Epithelial cell of esophagus (primary cell): ENCODE data around the gene FASTK.

Source experiments
- DNase-seq: peaks from one replicate; pipeline ENCODE4 v3.0.0; 2010; ENCODE audit warnings: low read depth
- H3K4me3 ChIP-seq: 2 replicates; pipeline ENCODE4 v1.5.1; 2011; ENCODE audit warnings: mild to moderate bottlenecking, low read length, control low read depth
- TF ChIP-seq, protein P1 (sequence below): IDR thresholded peaks from 2 replicates; pipeline ENCODE4 v1.5.1; 2011; ENCODE audit warnings: low read depth, mild to moderate bottlenecking, low read length, control low read depth, inconsistent platforms; ENCODE audit not compliant: insufficient read depth; ENCODE audit errors: missing control alignments

Gene FASTK

DNA sequence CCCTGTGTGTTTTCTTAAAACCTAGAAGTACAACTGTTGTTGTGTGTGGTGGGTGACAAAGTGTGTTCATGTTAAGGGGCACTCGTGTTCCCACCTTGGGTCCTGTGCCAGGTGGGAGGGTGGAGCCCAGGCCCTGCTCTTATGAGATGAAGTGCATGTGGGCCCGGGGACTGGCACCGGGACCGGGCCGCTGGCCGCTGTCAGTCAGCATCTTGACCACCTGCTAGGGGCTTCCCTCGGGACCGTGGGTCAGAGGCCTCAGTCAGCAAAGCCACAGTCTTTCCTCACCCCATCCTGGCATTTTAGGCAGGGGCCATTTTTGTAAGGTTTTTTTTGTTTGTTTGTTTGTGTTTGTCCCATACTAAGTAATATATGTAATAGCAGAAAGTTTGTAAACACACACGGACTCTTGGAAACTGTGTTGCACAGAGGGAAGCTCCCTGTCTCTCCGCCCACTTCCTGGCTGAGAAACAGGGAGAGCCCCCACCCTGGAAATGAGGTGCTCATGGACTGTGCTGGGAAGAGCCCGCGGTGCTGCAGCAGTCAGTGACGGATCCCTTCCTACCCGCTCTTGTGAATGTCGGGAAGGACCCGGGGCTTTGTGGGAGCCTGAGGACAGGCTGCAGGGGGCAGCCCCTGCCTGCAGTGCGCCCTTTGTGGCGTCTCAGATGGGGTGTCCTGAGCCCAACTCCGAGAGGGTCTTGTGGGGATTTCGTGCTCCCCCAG is 19.0 kb upstream of the FASTK start:
- DNase-seq: no peak

DNA sequence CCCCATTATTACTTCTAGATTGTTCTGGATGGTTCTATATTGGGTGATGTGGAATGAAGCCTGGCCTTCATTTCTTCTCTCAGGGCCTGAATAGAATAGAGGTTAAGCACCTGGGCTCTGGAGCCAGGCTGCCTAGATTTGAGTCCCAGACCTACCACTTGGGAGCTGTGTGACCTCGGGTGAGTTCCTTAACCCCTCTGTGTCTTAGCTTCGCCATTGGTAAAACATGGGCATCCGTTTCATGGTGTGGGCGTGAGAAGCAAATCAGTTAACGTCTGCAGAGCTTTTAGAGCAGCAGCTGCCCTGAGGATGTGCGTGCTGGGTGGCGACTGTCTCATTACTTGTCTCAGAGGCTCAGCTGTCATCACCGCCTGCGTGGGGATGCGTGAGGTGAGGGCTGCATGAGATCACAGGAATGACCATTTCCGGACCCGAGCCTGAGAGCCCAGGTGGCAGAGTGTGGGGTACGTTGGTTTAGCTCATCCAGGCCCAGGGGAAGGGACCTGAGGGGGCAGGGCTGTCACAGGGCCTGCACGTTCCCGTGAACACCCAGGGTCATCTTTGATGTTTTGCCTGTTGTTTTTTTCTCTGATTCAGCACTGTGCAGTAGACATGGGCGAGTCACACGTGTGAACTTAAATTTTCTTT is 15.3 kb upstream of the FASTK start:
- TF ChIP-seq, protein P1, sequence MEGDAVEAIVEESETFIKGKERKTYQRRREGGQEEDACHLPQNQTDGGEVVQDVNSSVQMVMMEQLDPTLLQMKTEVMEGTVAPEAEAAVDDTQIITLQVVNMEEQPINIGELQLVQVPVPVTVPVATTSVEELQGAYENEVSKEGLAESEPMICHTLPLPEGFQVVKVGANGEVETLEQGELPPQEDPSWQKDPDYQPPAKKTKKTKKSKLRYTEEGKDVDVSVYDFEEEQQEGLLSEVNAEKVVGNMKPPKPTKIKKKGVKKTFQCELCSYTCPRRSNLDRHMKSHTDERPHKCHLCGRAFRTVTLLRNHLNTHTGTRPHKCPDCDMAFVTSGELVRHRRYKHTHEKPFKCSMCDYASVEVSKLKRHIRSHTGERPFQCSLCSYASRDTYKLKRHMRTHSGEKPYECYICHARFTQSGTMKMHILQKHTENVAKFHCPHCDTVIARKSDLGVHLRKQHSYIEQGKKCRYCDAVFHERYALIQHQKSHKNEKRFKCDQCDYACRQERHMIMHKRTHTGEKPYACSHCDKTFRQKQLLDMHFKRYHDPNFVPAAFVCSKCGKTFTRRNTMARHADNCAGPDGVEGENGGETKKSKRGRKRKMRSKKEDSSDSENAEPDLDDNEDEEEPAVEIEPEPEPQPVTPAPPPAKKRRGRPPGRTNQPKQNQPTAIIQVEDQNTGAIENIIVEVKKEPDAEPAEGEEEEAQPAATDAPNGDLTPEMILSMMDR: no peak
- H3K4me3 ChIP-seq: no peak overlapping the region
- DNase-seq: no peak

More for the DNA sequence above, 19.0 kb upstream of the FASTK start:
- H3K4me3 ChIP-seq: no peak overlapping the region
- TF ChIP-seq, protein P1: no peak

DNA sequence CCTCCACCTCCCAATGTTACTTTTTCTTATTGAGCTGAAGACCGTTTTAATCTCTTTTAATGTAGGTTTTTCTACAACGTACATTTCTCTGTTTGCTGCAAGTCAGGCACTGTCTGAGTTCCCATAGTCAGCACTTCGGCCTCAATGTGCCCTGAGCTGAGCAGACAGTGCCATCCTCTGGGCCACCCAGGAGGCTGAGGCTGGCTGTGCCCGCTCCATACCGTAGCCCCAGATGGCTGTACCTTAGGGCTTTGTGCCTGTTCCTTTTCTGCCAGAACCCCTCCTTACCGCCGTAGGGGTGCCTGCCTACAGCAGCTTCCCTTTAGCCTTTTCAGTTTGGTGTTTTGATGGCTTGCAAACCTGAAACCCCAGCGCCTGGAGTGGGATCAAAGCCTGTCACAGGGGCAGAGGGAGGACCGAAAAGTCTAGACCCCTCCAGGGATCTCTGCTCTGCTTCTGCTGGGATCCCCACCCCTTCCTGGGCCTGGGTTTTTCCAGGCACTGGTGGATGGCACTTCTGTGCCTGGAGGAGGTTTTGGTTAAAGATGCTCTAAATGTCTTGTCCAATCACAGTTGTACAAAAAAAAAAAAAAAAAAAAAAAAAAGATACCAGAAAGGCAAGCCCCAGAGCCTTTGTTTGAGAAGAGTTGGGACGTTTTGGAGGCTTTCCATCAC is 14.7 kb upstream of the FASTK start:
- TF ChIP-seq, protein P1: no peak
- H3K4me3 ChIP-seq: no peak overlapping the region
- DNase-seq: no peak

DNA sequence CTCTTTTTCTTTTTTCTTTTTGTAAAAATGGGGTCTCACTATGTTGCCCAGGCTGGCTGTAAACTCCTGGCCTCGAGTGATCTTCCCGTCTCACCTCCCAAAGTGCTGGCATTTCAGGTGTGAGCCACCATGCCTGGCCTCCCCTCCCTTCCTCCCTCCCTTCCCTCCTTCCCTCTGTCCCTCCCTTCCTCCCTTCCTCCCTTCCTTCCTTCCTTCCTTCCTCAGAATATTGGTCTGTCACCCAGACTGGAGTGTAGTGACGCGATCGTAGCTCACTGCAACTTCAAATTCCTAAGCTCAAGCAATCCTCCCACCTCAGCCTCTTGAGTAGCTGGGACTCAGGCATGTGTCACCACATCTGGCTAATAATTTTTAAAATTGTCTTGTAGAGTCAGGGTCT is 14.1 kb upstream of the FASTK start:
- TF ChIP-seq, protein P1: no peak
- DNase-seq: no peak
- H3K4me3 ChIP-seq: no peak overlapping the region

DNA sequence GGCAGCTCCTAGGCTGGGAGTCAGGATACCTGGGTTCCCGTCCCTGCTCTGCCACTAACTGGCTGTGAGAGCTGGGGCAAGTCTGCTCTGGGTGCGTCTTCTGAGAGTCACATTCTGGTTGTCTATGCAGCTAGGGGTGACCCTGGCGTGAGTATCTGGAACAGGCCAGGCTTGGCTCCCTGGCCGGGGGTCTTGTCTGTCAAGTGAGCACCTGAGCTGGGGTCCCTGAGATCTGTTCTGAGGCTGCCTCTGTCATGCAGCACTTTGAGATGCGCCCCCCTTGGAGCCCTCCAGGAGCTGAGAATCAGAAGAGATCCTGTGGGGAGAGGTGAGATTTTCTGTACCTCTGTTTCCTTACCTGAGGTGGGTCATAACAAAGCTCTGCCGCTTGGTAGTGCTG is 13.1 kb upstream of the FASTK start:
- no peak overlapping the region for H3K4me3 ChIP-seq
- no peak for DNase-seq
- TF ChIP-seq, protein P1: no peak

DNA sequence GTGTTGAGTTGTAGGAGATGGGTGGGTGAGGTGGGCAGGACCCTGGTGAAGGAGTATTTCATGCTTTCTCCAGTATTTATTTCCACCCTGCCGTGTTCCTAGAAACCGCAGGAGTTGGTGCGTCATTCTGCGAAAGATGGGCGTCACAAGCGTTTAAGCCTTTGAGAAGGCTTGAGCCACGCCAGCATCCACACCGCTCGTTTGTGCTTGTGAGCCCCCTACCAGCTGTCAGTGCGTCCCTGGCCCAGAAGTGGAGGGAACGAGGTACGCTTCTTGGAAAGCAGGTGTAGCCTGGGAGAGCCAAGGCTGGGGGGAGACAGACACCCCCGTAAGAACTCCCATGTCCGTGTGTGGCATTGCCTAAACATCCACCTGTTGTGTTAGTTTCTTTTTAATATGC is 11.4 kb upstream of the FASTK start:
- no peak overlapping the region for H3K4me3 ChIP-seq
- no peak for DNase-seq
- TF ChIP-seq, protein P1: no peak

DNA sequence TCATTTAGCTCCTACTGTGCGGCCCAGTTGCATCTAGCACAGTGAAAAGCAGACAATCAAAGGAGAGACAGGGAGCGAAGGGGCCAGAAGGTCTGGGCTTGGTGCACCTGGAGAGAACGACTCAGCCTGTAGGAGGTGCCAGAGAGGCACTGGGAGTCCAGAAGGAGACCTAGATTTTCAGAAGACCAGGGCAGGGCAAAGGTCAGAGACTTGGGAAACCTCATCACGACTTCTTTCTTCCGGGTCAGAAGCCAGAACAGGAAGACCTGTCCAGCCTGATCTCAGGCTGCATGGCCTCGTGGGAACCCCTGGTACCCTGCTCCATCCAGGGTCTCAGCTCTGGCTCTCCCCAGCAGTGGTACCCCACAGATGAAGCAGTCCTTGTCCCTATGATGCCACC is 10.8 kb upstream of the FASTK start:
- DNase-seq: no peak
- H3K4me3 ChIP-seq: no peak overlapping the region
- TF ChIP-seq, protein P1: peak; percentile 62
